Stimulated activated CD8-positive, alpha-beta memory T cell treated with anti-CD3 and anti-CD28 coated beads, Interleukin-4, amount 100 ng/mL, for 24 hours (primary cell): ENCODE results near the gene DDOST.
"Not testable (repeated sequence)": the region's sequence is repeated elsewhere in the genome, so short reads cannot be mapped to it uniquely, and the experiment has no call there.

ENCODE experiments used
- DNase-seq: peaks from one replicate; pipeline ENCODE4 v3.0.0-alpha.2; 2020; ENCODE audit warnings: low read depth

DDOST gene

GRCh38 chr1:20624709-20625108 lies 36.5 kb downstream of the DDOST start:
- no peak for DNase-seq

GRCh38 chr1:20621012-20621411 lies 40.2 kb downstream of the DDOST start:
- DNase-seq = no peak

- no peak for DNase-seq
Observed at GRCh38 chr1:20619999-20620398, 41.2 kb downstream of the DDOST start.

- no peak for DNase-seq
Observed at GRCh38 chr1:20618550-20618949, 42.6 kb downstream of the DDOST start.

- no peak for DNase-seq
Observed at GRCh38 chr1:20616847-20617487, 44.2 kb downstream of the DDOST start.

GRCh38 chr1:20615946-20616846 lies 45.0 kb downstream of the DDOST start:
- DNase-seq = no peak

GRCh38 chr1:20614131-20614579 lies 47.0 kb downstream of the DDOST start:
- no peak for DNase-seq

- no peak for DNase-seq
Observed at GRCh38 chr1:20612221-20612746, 48.9 kb downstream of the DDOST start.

GRCh38 chr1:20611652-20612051 lies 49.5 kb downstream of the DDOST start:
- DNase-seq = no peak

- DNase-seq = no peak
Observed at GRCh38 chr1:20610970-20611369, 50.2 kb downstream of the DDOST start.

- DNase-seq = no peak
Observed at GRCh38 chr1:20609541-20609940, 51.6 kb downstream of the DDOST start.

GRCh38 chr1:20606801-20607570 lies 54.2 kb downstream of the DDOST start:
- DNase-seq = not testable (repeated sequence)

- DNase-seq = no peak
Observed at GRCh38 chr1:20604678-20605077, 56.5 kb downstream of the DDOST start.

GRCh38 chr1:20603504-20604464 lies 57.4 kb downstream of the DDOST start:
- no peak for DNase-seq

GRCh38 chr1:20602851-20603450 lies 58.2 kb downstream of the DDOST start:
- no peak for DNase-seq
